ENCODE data around the gene MAD1L1.

Gene MAD1L1

DNA sequence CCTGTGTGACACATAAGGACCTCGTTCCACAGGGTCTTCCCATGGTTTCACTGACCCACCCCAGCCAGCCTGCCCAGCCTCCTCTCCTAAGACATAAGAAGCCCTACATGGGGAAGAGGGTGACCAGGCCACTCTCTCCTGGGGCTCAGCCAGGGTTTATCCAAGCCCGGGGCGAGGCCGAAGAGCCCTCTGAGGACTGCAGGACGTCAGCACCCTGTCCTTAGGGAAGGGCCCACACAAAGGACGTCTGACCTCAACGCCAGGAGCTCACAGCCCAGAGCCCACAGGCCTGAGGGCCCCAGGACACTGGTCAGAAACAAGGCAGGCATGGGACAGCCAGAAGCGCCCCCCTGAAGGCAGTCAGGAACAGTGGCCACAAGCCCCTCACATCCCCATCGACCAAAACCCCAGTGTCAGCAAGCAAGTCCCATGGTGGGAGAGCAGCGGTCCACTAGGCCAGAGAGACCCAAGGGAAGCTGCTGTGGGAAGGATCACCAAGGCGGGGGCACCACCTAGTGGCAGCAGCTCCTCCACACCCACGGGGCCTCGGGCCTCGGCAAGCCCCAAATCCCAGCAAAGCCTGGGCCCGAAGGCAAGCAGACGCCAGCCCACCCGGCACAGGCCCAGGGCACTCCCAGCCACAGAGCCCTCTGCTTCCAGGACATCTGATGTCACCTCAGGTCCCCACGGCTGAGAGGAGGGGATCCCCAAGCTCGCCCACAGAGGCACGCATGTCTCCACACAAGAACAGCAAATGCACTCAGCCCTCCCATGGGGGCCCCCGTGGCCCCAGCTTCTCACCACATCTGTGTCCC is 23.4 kb downstream of the MAD1L1 start:
- no peak overlapping the region for H3K4me3 ChIP-seq (replicated peaks; ENCODE audit: low read depth, low read length)
- DNase-seq (ENCODE audit: extremely low read depth, low read depth) = peak; percentile 25
- TF ChIP-seq, protein P1, sequence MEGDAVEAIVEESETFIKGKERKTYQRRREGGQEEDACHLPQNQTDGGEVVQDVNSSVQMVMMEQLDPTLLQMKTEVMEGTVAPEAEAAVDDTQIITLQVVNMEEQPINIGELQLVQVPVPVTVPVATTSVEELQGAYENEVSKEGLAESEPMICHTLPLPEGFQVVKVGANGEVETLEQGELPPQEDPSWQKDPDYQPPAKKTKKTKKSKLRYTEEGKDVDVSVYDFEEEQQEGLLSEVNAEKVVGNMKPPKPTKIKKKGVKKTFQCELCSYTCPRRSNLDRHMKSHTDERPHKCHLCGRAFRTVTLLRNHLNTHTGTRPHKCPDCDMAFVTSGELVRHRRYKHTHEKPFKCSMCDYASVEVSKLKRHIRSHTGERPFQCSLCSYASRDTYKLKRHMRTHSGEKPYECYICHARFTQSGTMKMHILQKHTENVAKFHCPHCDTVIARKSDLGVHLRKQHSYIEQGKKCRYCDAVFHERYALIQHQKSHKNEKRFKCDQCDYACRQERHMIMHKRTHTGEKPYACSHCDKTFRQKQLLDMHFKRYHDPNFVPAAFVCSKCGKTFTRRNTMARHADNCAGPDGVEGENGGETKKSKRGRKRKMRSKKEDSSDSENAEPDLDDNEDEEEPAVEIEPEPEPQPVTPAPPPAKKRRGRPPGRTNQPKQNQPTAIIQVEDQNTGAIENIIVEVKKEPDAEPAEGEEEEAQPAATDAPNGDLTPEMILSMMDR (IDR thresholded peaks at IDR 0.05; ENCODE audit: low read depth, low read length, missing control alignments) = peak; percentile 82

DNA sequence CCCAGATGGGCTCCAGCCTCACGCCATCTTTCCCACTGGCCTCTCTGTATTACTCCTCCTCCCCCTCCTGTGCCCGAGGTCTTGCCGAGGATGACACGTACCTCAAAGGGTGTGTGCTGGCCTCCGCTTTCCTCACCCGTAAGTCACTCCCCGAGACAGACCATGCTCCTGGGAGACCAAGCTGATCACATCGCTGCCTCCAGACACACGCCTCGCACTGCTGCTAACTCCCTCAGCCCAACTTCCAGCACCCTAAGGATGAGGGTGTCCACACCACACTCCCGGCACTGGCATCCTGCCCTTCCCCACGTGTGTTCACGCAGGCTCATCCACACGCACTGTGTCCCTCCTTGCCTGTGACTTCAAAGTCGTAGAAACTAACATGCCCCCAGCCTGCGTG is 24.0 kb downstream of the MAD1L1 start:
- no peak for DNase-seq (ENCODE audit: extremely low read depth, low read depth)
- H3K4me3 ChIP-seq (replicated peaks; ENCODE audit: low read depth, low read length) = no peak overlapping the region
- TF ChIP-seq, protein P1 (IDR thresholded peaks at IDR 0.05; ENCODE audit: low read depth, low read length, missing control alignments) = no peak

DNA sequence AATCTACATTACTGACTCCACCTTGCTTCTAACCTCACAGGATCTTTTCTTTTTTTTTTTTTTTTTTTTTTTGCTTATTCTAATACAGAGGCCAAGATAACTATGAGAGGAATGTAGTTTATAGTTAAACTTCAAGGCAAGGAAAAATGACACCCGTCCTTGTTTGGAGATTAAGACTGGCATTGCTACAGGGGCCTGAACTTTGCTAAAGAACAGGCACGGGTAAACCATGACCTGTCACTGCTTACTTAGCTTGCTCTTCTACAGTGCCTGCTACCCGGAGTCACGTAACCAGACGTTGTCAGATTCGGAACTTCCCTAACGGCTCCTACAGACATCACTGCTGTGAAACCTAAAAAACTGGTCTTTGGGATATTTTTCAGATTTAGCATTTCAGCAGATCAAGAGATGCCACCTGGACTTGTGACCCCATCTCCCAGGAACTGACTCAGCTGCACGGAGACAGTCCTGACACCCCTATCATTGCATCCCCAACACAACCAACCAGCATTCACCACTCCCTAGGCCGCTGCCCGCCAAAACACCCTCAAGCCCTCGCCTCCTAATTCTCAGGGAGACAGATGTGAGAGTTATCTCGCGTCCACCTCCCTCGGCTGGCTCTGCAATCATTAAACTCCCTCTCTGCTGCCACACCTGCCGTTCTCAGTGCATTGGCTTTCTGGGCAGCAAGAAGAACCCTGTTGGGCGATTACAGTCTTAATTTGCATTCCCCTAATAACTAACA is 27.5 kb downstream of the MAD1L1 start:
- DNase-seq (ENCODE audit: extremely low read depth, low read depth) = no peak
- TF ChIP-seq, protein P1 (IDR thresholded peaks at IDR 0.05; ENCODE audit: low read depth, low read length, missing control alignments) = no peak
- H3K4me3 ChIP-seq (replicated peaks; ENCODE audit: low read depth, low read length) = no peak overlapping the region

DNA sequence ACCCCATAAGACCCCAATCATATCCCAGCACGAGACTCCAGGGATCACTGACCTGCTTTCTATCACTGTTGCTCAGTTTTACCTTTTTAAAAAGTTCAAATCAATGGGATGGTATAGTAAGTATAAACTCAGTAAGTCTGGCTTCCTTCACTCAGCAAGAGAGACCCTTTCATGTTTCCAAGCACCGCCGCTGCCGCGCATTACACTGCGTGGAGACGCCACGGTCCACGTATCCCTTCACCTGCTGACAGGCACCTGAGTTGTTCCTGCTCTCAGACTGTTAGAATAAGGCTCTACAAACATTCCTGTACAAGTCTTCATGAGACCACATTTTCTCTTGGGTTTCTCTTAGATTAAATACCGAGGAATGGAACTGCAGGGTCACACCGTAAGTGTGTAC is 28.3 kb downstream of the MAD1L1 start:
- TF ChIP-seq, protein P1 (IDR thresholded peaks at IDR 0.05; ENCODE audit: low read depth, low read length, missing control alignments) = no peak
- H3K4me3 ChIP-seq (replicated peaks; ENCODE audit: low read depth, low read length) = no peak overlapping the region
- DNase-seq (ENCODE audit: extremely low read depth, low read depth) = no peak

DNA sequence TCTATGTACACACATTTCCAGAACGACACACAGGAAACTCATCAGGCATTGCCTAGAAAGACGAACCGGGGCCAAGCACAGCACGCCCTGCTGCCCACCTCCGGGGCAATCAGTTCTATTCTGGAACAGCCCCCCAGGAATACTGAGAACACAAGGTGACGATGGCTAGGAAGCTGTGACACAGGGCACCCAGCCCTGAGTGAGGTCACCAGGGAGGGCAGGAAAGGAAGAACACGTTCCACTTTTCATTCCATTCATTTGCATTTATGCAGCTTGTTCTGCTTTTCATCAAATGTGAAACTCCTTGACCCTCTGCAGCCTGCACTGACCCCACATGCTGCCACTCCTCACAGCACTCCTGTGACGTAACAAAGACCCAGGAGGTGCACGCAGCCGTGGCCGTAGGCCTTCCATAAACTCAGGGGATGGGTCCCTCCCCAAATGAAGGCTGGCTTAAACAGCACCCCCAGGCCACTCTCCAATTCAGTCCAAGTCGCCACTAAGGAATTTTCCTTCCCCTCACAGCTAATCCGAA is 28.9 kb downstream of the MAD1L1 start:
- no peak overlapping the region for H3K4me3 ChIP-seq (replicated peaks; ENCODE audit: low read depth, low read length)
- no peak for DNase-seq (ENCODE audit: extremely low read depth, low read depth)
- TF ChIP-seq, protein P1 (IDR thresholded peaks at IDR 0.05; ENCODE audit: low read depth, low read length, missing control alignments) = no peak

DNA sequence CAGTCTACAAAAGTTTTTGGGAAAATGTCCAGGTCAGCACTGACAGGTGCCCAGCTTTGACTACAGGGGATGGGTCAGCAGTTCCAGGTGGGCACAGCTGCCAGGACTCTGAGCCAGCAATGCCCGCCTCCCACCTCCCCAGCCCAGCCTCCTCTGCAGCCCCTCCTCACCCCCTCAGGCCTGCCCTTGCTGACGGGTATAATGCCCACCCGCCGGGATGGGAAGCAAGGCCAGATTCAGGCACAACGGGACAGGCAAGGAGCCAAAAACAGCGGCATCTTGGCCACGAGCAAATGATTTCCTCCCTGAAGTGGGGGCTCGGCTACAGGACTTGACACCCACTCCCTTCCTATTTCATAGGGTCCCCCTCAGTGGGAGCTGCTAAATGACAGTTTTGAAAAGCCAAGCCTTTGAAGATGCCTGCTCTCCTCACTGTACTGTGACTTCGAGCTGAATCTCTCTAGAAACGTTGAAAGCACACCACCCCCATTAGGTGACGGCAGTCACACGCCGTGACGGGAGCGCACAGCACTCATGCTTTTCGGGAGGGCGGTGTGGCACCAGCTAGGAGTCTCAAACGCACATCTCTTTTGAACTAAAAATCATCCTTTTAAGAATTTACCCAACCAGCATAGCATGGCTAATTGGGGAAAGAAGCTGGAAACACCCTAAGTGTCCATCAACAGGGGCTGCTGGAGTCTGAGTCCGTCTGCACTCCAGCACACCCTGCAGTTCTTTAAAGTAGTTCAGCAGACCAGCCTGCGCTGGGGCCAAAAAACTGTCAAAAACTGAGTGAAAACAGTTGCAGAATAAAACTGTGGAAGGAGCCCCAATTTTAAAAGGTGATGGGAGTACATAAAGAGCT is 29.6 kb downstream of the MAD1L1 start:
- H3K4me3 ChIP-seq (replicated peaks; ENCODE audit: low read depth, low read length) = no peak overlapping the region
- no peak for DNase-seq (ENCODE audit: extremely low read depth, low read depth)
- TF ChIP-seq, protein P1 (IDR thresholded peaks at IDR 0.05; ENCODE audit: low read depth, low read length, missing control alignments) = no peak

Data from HFF-Myc (cell line).